Ascending aorta (tissue), 2 donors: ENCODE results near the gene EGFR. TPM values are rescaled to one million over a fixed set of nuclear protein-coding genes. Genes with fewer than 3 reads are reported as not detected.

ENCODE experiments used
- DNase-seq, 2 donors: peaks; one replicate each; pipeline ENCODE4 v3.0.0-alpha.2; 2019; ENCODE audit warnings: low spot score in 2 of 2
- H3K27ac ChIP-seq, 2 donors: fragments of 200-600 bp; sonication (generic); one replicate each; pipeline ENCODE4 v1.5.1; 2016 to 2017; ENCODE audit warnings: mild to moderate bottlenecking in 1 of 2
- H3K27me3 ChIP-seq: fragments of 200-600 bp; sonication (generic); one replicate; pipeline ENCODE4 v1.5.1; 2017
- H3K36me3 ChIP-seq, 2 donors: fragments of 200-600 bp; sonication (generic); one replicate each; pipeline ENCODE4 v1.5.1; 2016
- H3K4me1 ChIP-seq, 2 donors: fragments of 200-600 bp; sonication (generic); one replicate each; pipeline ENCODE4 v1.5.1; 2016 to 2017; ENCODE audit warnings: mild to moderate bottlenecking in 1 of 2
- H3K4me3 ChIP-seq, 2 donors: fragments of 200-600 bp; sonication (generic); one replicate each; pipeline ENCODE4 v1.5.1; 2016 to 2017; ENCODE audit warnings: mild to moderate bottlenecking in 1 of 2
- H3K9me3 ChIP-seq, 2 donors: fragments of 200-600 bp; sonication (generic); one replicate each; pipeline ENCODE4 v1.5.1; 2016
- CTCF ChIP-seq, 3 experiments: fragments of 200-600 bp in 2 of 3; fragments of 450-650 bp in 1 of 3; sonication (generic) in 2 of 3; IDR thresholded peaks; one replicate each; pipeline ENCODE4 v1.5.1; 2016 to 2019; ENCODE audit warnings: antibody characterized with exemption in 3 of 3, mild to moderate bottlenecking in 1 of 3, moderate library complexity in 1 of 3
- intact Hi-C: fragments of 100-400 bp; cut with DNase I; formaldehyde crosslinking; loops from one replicate; pipeline ENCODE4 v1.15.1; 2023
- total RNA-seq: library from RNA; depleted of rRNA; stranded (reverse); fragments of >200 nt; gene quantifications from one replicate; pipeline ENCODE4 v1.1.0, GENCODE V29; 2016

EGFR gene
- total RNA-seq, 1 donor from 2014 or later = 33.8 TPM

DNA sequence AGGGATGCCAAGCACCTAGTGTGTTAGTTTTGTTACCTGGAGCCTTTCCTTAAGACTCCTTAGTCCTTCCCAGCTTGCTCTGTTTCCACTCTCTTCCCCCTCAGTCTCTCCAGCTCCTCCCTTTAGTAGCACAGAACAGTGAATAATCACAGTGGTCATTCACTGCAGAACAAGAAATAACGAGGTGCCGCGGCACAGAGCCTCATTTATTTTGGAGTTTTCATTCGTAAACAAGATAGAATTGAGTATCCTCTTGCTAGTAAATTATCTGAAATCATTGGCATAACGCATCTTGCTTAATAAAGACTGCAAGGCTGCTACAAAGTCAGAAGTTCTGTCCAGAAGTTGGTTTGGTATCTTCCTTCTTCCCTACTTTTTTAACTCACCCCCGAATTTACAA, 217.0 kb downstream of the EGFR start:
- Histone ChIP-seq H3K27ac (no peak overlapping the region), H3K9me3 (no peaks in the 10 kb centered on the region), H3K4me1 (no peaks in the 10 kb centered on the region), H3K27me3 (no peaks in the 10 kb centered on the region), H3K36me3 (no peaks in the 10 kb centered on the region), H3K4me3 (no peak overlapping the region)
- TF ChIP-seq CTCF (IDR thresholded peaks at IDR 0.05) = no peak
- no peak for DNase-seq
- intact Hi-C loops = no loop called here

GRCh38 chr7:55236476-55236875, 217.7 kb downstream of the EGFR start:
- DNase-seq = no peak
- no peak for TF ChIP-seq CTCF (IDR thresholded peaks at IDR 0.05)
- Histone ChIP-seq H3K27ac (no peak overlapping the region), H3K9me3 (no peaks in the 10 kb centered on the region), H3K4me1 (no peaks in the 10 kb centered on the region), H3K4me3 (no peak overlapping the region), H3K27me3 (no peaks in the 10 kb centered on the region), H3K36me3 (no peaks in the 10 kb centered on the region)
- intact Hi-C loops = no loop called here

DNA sequence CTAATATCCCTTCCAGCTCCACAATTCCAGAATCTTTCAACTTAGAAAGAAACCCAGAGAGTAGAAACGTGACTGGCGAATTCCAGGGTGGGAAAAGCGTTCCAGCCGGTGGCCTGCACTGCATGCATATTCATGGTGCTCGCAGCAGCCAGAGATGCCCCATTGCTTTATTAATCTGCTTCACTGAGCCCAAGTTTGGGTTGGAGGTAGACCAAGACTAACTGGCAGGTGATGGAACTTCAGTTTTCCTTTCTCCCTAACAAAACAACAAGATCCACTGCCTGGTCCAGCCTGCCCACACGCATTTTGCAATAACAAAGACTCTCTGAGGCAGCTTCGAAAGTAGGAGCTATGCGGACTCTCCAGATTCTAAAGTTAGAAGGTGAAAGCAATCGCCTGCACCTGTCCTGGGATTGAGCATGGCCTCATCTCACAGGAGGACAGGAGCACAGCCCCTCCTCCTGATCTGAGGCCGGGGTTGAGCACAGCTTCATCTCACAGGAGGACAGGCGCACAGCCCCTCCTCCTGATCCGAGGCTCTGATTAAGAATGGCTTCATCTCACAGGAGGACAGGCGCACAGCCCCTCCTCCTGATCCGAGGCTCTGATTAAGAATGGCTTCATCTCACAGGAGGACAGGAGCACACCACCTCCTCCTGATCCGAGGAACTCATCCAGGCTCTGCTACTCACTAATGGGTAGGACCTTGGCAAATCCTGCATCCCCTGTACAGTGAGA, 218.5 kb downstream of the EGFR start:
- Histone ChIP-seq H3K4me3 (no peak overlapping the region), H3K4me1 (no peaks in the 10 kb centered on the region), H3K27ac (no peak overlapping the region), H3K27me3 (no peaks in the 10 kb centered on the region), H3K9me3 (no peaks in the 10 kb centered on the region), H3K36me3 (no peaks in the 10 kb centered on the region)
- no peak for TF ChIP-seq CTCF (IDR thresholded peaks at IDR 0.05)
- intact Hi-C loops = no loop called here
- no peak for DNase-seq

- H3K36me3 ChIP-seq = no peaks in the 10 kb centered on the region
- no peak overlapping the region for H3K4me3 ChIP-seq
- no peaks in the 10 kb centered on the region for H3K9me3 ChIP-seq
- H3K27ac ChIP-seq = no peak overlapping the region
- H3K4me1 ChIP-seq = no peaks in the 10 kb centered on the region
- TF ChIP-seq CTCF (IDR thresholded peaks at IDR 0.05) = no peak
- intact Hi-C loops = no loop called here
- no peaks in the 10 kb centered on the region for H3K27me3 ChIP-seq
- DNase-seq = no peak
Measured at GRCh38 chr7:55239406-55239805, 220.6 kb downstream of the EGFR start.

DNA sequence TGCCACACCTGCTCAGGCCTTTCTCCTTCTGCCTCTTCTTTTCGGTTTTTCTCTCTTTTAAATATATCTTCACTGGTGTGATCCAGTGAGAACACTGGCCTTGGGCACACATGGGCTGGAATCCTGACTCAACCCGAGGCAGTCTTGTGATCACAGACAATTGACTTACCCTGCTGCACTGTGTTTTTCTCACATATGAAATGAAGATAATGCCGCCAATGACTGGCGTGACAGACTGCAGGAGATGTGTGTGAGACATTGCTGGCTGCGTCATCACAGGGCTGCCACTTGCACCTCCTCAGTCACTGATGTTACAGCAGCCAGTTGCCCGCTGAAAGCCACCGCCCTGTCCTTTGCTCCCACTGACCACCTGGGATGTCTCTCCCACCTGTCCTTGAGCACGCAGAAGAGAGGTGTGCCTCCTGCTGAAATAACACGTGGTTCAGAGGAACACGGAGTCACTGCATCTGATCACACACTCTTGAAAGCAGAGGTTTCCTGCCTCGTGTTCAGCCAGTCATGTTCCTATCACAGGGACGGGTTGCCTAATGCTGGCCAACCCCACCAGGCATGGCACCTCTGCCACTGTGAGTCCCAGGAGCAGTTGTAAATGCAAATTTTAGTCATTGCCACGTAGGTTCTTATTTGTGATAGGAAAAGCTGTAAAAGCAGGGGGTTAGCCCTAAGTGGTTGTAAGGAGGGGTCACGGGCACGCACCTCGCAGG, 221.8 kb downstream of the EGFR start:
- Histone ChIP-seq H3K4me3 (no peak overlapping the region), H3K9me3 (no peaks in the 10 kb centered on the region), H3K4me1 (no peaks in the 10 kb centered on the region), H3K36me3 (no peaks in the 10 kb centered on the region), H3K27me3 (no peaks in the 10 kb centered on the region), H3K27ac (no peak overlapping the region)
- intact Hi-C loops = no loop called here
- no peak for TF ChIP-seq CTCF (IDR thresholded peaks at IDR 0.05)
- no peak for DNase-seq
